Measurements from ENCODE around the gene ATP6V0C. TPM values are rescaled to one million over a fixed set of nuclear protein-coding genes. Genes with fewer than 3 reads are reported as not detected.
A peak's percentile ranks its signal among the peaks of the same experiment; 100 is the strongest.

The ATP6V0C gene
- total and polyA plus RNA-seq, 2 of the 8 experiments (the other 6 are each of a cell fraction or from before 2014, with no cell fraction given), result 125 to 176 TPM

- TF ChIP-seq POLR2AphosphoS5 (IDR thresholded peaks at IDR 0.05; ENCODE audit: low read depth, low read length), result peak; percentile 72
- no peak for TF ChIP-seq GABPA (IDR thresholded peaks at IDR 0.05; ENCODE audit: borderline replicate concordance, insufficient read depth, low read length)
- no peak for TF ChIP-seq ATF2 (IDR thresholded peaks at IDR 0.05; ENCODE audit: low read length)
- peak; percentile 87 for TF ChIP-seq JUND (IDR thresholded peaks at IDR 0.05; ENCODE audit: low read length)
- TF ChIP-seq HDAC6 (IDR thresholded peaks at IDR 0.05; ENCODE audit: low read depth, low read length), result no peak
- TF ChIP-seq CHD1 (IDR thresholded peaks at IDR 0.05; ENCODE audit: low read depth, low read length), result peak; percentile 78; the same call in 1 of the 2 replicates
- TF ChIP-seq TAF7 (optimal IDR thresholded peaks at IDR 0.05; ENCODE audit: borderline replicate concordance, low read depth, low read length), result peak; percentile 66
- TF ChIP-seq BCL11A (IDR thresholded peaks at IDR 0.05; ENCODE audit: low read depth in 2 of 2, low read length in 2 of 2), result no peak
- TF ChIP-seq YY1 (IDR thresholded peaks at IDR 0.05; ENCODE audit: low read depth, low read length), result peak; percentile 97
- TF ChIP-seq, protein P1, sequence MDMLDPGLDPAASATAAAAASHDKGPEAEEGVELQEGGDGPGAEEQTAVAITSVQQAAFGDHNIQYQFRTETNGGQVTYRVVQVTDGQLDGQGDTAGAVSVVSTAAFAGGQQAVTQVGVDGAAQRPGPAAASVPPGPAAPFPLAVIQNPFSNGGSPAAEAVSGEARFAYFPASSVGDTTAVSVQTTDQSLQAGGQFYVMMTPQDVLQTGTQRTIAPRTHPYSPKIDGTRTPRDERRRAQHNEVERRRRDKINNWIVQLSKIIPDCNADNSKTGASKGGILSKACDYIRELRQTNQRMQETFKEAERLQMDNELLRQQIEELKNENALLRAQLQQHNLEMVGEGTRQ (IDR thresholded peaks at IDR 0.05; ENCODE audit: low read length), result peak; percentile 91
- TF ChIP-seq EGR1 (IDR thresholded peaks at IDR 0.05; ENCODE audit: borderline replicate concordance, low read depth, low read length), result no peak; the same call in 1 of the 2 replicates
- 0 out of 2 replicates have a peak, but pooled peaks have one; percentile 34 for TF ChIP-seq RBBP5 (IDR thresholded peaks at IDR 0.05; ENCODE audit: borderline replicate concordance, low read depth, low read length)
- TF ChIP-seq HDAC2 (IDR thresholded peaks at IDR 0.05; ENCODE audit: borderline replicate concordance in 1 of 2, low read depth in 2 of 2, low read length in 2 of 2), result no peak
- no peak for TF ChIP-seq SAP30 (IDR thresholded peaks at IDR 0.05; ENCODE audit: insufficient read depth, insufficient replicate concordance, low read length)
- no peak; the same call in 1 of the 2 replicates for TF ChIP-seq SIX5 (IDR thresholded peaks at IDR 0.05; ENCODE audit: low read depth, low read length)
- TF ChIP-seq CTCF (IDR thresholded peaks at IDR 0.05; ENCODE audit: control extremely low read depth in 1 of 3, insufficient read depth in 1 of 3, low read depth in 1 of 3, low read length in 3 of 3), result no peak
- TF ChIP-seq TBP (IDR thresholded peaks at IDR 0.05; ENCODE audit: low read depth, low read length), result peak; percentile 84
Observed at GRCh38 chr16:2513405-2514332, at the start of gene ATP6V0C (continued).

All from H1 (cell line).